ENCODE measurements around the gene SPATA31E1.
"Not testable (repeated sequence)": the region's sequence is repeated elsewhere in the genome, so short reads cannot be mapped to it uniquely, and the experiment has no call there.

SPATA31E1 gene

GRCh38 chr9:87849144-87849758 is 33.4 kb upstream of the SPATA31E1 start:
- no peak overlapping the region for H3K4me2 ChIP-seq (ENCODE audit: low read length)
- no peak for DNase-seq
- H4K91ac ChIP-seq (ENCODE audit: low read depth, low read length) = no peak overlapping the region
- no peak overlapping the region for H3K9ac ChIP-seq (ENCODE audit: low read length)
- H3K4me3 ChIP-seq (ENCODE audit: low read depth, low read length) = no peak overlapping the region
- no peak overlapping the region for H2BK120ac ChIP-seq (ENCODE audit: insufficient read depth, low read length, poor library complexity)
- H3K79me1 ChIP-seq (ENCODE audit: low read length) = no peaks in the 10 kb centered on the region
- H3K36me3 ChIP-seq (ENCODE audit: control insufficient read depth in 1 of 2, insufficient read depth in 2 of 2, low read length in 2 of 2) = no peaks in the 10 kb centered on the region
- no peak overlapping the region for H3K14ac ChIP-seq (ENCODE audit: low read length)
- H3K9me3 ChIP-seq (ENCODE audit: insufficient read depth, low read depth, low read length) = no peaks in the 10 kb centered on the region
- no peak overlapping the region for H3K4ac ChIP-seq (ENCODE audit: low read depth, low read length)
- H3K79me2 ChIP-seq (ENCODE audit: control insufficient read depth, insufficient read depth, low read length, poor library complexity) = no peaks in the 10 kb centered on the region
- no peak overlapping the region for H2AK5ac ChIP-seq (ENCODE audit: low read length)
- no peak overlapping the region for H3K23ac ChIP-seq (ENCODE audit: low read length)
- no peak overlapping the region for H2BK12ac ChIP-seq (ENCODE audit: low read length)
- no peak overlapping the region for H2AFZ ChIP-seq (ENCODE audit: insufficient read depth, low read length, poor library complexity)
- H4K12ac ChIP-seq (ENCODE audit: low read depth, low read length) = no peak overlapping the region
- H3K27ac ChIP-seq (ENCODE audit: low read depth, low read length) = no peak overlapping the region
- H3K18ac ChIP-seq (ENCODE audit: low read length) = no peak overlapping the region
- H3K27me3 ChIP-seq (ENCODE audit: insufficient read depth, low read length) = no peaks in the 10 kb centered on the region
- no peak overlapping the region for H2BK5ac ChIP-seq (ENCODE audit: low read depth, low read length, poor library complexity)
- WGBS (ENCODE audit: extremely low coverage, insufficient coverage, insufficient read length) = no CpG with 5 or more reads among the region's 3 CpGs
- no peaks in the 10 kb centered on the region for H3K4me1 ChIP-seq (ENCODE audit: control insufficient read depth in 1 of 2, insufficient read depth in 2 of 2, low read length in 2 of 2)
- H4K8ac ChIP-seq (ENCODE audit: low read depth, low read length) = no peak overlapping the region

- no peaks in the 10 kb centered on the region for H3K27me3 ChIP-seq (ENCODE audit: insufficient read depth, low read length)
- no peak overlapping the region for H3K18ac ChIP-seq (ENCODE audit: low read length)
- H4K8ac ChIP-seq (ENCODE audit: low read depth, low read length) = no peak overlapping the region
- H3K36me3 ChIP-seq (ENCODE audit: control insufficient read depth in 1 of 2, insufficient read depth in 2 of 2, low read length in 2 of 2) = no peaks in the 10 kb centered on the region
- H2BK120ac ChIP-seq (ENCODE audit: insufficient read depth, low read length, poor library complexity) = no peak overlapping the region
- no peak overlapping the region for H3K23ac ChIP-seq (ENCODE audit: low read length)
- no peak overlapping the region for H3K4me3 ChIP-seq (ENCODE audit: low read depth, low read length)
- no CpG with 5 or more reads among the region's 4 CpGs for WGBS (ENCODE audit: extremely low coverage, insufficient coverage, insufficient read length)
- no peak overlapping the region for H4K12ac ChIP-seq (ENCODE audit: low read depth, low read length)
- DNase-seq = peak in 1 of 2 donors; percentile 19
- no peaks in the 10 kb centered on the region for H3K79me1 ChIP-seq (ENCODE audit: low read length)
- H2AK5ac ChIP-seq (ENCODE audit: low read length) = no peak overlapping the region
- no peak overlapping the region for H3K4me2 ChIP-seq (ENCODE audit: low read length)
- no peaks in the 10 kb centered on the region for H3K79me2 ChIP-seq (ENCODE audit: control insufficient read depth, insufficient read depth, low read length, poor library complexity)
- no peak overlapping the region for H2BK5ac ChIP-seq (ENCODE audit: low read depth, low read length, poor library complexity)
- H3K9me3 ChIP-seq (ENCODE audit: insufficient read depth, low read depth, low read length) = no peaks in the 10 kb centered on the region
- H3K4me1 ChIP-seq (ENCODE audit: control insufficient read depth in 1 of 2, insufficient read depth in 2 of 2, low read length in 2 of 2) = no peaks in the 10 kb centered on the region
- H3K4ac ChIP-seq (ENCODE audit: low read depth, low read length) = no peak overlapping the region
- H3K14ac ChIP-seq (ENCODE audit: low read length) = no peak overlapping the region
- H4K91ac ChIP-seq (ENCODE audit: low read depth, low read length) = no peak overlapping the region
- no peak overlapping the region for H2BK12ac ChIP-seq (ENCODE audit: low read length)
- no peak overlapping the region for H2AFZ ChIP-seq (ENCODE audit: insufficient read depth, low read length, poor library complexity)
- H3K27ac ChIP-seq (ENCODE audit: low read depth, low read length) = no peak overlapping the region
- H3K9ac ChIP-seq (ENCODE audit: low read length) = no peak overlapping the region
Measured at GRCh38 chr9:87850391-87850790, 32.3 kb upstream of the SPATA31E1 start.

GRCh38 chr9:87851186-87851585 is 31.5 kb upstream of the SPATA31E1 start:
- not testable (repeated sequence) for H3K4me1 ChIP-seq (ENCODE audit: control insufficient read depth in 1 of 2, insufficient read depth in 2 of 2, low read length in 2 of 2); H3K27me3 ChIP-seq (ENCODE audit: insufficient read depth, low read length); H3K79me1 ChIP-seq (ENCODE audit: low read length); H3K4me3 ChIP-seq (ENCODE audit: low read depth, low read length); H3K4ac ChIP-seq (ENCODE audit: low read depth, low read length); H3K27ac ChIP-seq (ENCODE audit: low read depth, low read length); H3K79me2 ChIP-seq (ENCODE audit: control insufficient read depth, insufficient read depth, low read length, poor library complexity); H3K18ac ChIP-seq (ENCODE audit: low read length); H3K23ac ChIP-seq (ENCODE audit: low read length); H2AK5ac ChIP-seq (ENCODE audit: low read length); H4K91ac ChIP-seq (ENCODE audit: low read depth, low read length); DNase-seq; H3K4me2 ChIP-seq (ENCODE audit: low read length); H2BK5ac ChIP-seq (ENCODE audit: low read depth, low read length, poor library complexity); H2BK12ac ChIP-seq (ENCODE audit: low read length); H3K14ac ChIP-seq (ENCODE audit: low read length); H2BK120ac ChIP-seq (ENCODE audit: insufficient read depth, low read length, poor library complexity); H4K8ac ChIP-seq (ENCODE audit: low read depth, low read length); H2AFZ ChIP-seq (ENCODE audit: insufficient read depth, low read length, poor library complexity); H4K12ac ChIP-seq (ENCODE audit: low read depth, low read length); H3K36me3 ChIP-seq (ENCODE audit: control insufficient read depth in 1 of 2, insufficient read depth in 2 of 2, low read length in 2 of 2); H3K9me3 ChIP-seq (ENCODE audit: insufficient read depth, low read depth, low read length); H3K9ac ChIP-seq (ENCODE audit: low read length)
- no CpG with 5 or more reads among the region's 4 CpGs for WGBS (ENCODE audit: extremely low coverage, insufficient coverage, insufficient read length)

- no peak overlapping the region for H2AK5ac ChIP-seq (ENCODE audit: low read length)
- WGBS (ENCODE audit: extremely low coverage, insufficient coverage, insufficient read length) = no CpG with 5 or more reads among the region's 7 CpGs
Measured at GRCh38 chr9:87853302-87853701, 29.4 kb upstream of the SPATA31E1 start.

More at GRCh38 chr9:87853302-87853701, 29.4 kb upstream of the SPATA31E1 start:
- no peak overlapping the region for H2BK5ac ChIP-seq (ENCODE audit: low read depth, low read length, poor library complexity)
- no peak overlapping the region for H3K23ac ChIP-seq (ENCODE audit: low read length)
- peaks cover 14% of the 10 kb centered on the region for H3K9me3 ChIP-seq (ENCODE audit: insufficient read depth, low read depth, low read length)
- no peaks in the 10 kb centered on the region for H3K27me3 ChIP-seq (ENCODE audit: insufficient read depth, low read length)
- no peaks in the 10 kb centered on the region for H3K36me3 ChIP-seq (ENCODE audit: control insufficient read depth in 1 of 2, insufficient read depth in 2 of 2, low read length in 2 of 2)
- no peaks in the 10 kb centered on the region for H3K79me1 ChIP-seq (ENCODE audit: low read length)
- H2BK12ac ChIP-seq (ENCODE audit: low read length) = no peak overlapping the region
- no peak overlapping the region for H3K4me2 ChIP-seq (ENCODE audit: low read length)
- H3K9ac ChIP-seq (ENCODE audit: low read length) = no peak overlapping the region
- no peak overlapping the region for H2AFZ ChIP-seq (ENCODE audit: insufficient read depth, low read length, poor library complexity)
- no peaks in the 10 kb centered on the region for H3K4me1 ChIP-seq (ENCODE audit: control insufficient read depth in 1 of 2, insufficient read depth in 2 of 2, low read length in 2 of 2)
- no peak overlapping the region for H3K4me3 ChIP-seq (ENCODE audit: low read depth, low read length)
- no peaks in the 10 kb centered on the region for H3K79me2 ChIP-seq (ENCODE audit: control insufficient read depth, insufficient read depth, low read length, poor library complexity)
- H3K4ac ChIP-seq (ENCODE audit: low read depth, low read length) = no peak overlapping the region
- DNase-seq = no peak
- no peak overlapping the region for H3K18ac ChIP-seq (ENCODE audit: low read length)
- H3K14ac ChIP-seq (ENCODE audit: low read length) = no peak overlapping the region
- H2BK120ac ChIP-seq (ENCODE audit: insufficient read depth, low read length, poor library complexity) = no peak overlapping the region
- no peak overlapping the region for H4K8ac ChIP-seq (ENCODE audit: low read depth, low read length)
- no peak overlapping the region for H4K12ac ChIP-seq (ENCODE audit: low read depth, low read length)
- H3K27ac ChIP-seq (ENCODE audit: low read depth, low read length) = no peak overlapping the region
- H4K91ac ChIP-seq (ENCODE audit: low read depth, low read length) = no peak overlapping the region
